ENCODE data around the gene CNTN1. TPM values are rescaled to one million over a fixed set of nuclear protein-coding genes. Genes with fewer than 3 reads are reported as not detected.
"Not testable (repeated sequence)": the region's sequence is repeated elsewhere in the genome, so short reads cannot be mapped to it uniquely, and the experiment has no call there.

CNTN1 gene
- total RNA-seq, 1 donor from 2014 or later: 1.8 TPM

DNA sequence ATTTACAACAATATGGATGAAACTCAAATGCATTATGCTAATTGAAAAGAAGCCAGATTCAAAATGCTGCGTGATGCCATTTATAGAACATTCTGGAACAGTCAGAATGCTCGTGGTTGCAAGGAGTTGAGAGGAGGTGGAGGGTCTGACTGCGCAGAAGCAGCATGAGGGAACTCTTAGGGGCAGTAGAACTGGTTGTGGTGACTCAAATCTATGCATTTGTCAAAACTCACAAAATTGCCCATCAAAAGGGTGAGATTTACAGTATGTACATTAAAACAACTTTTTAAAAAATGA is 382.2 kb downstream of the CNTN1 start:
- H3K4me1 Mint-ChIP-seq (ENCODE audit: low read depth): peaks cover 3% of the 10 kb centered on the region
- H3K27ac Mint-ChIP-seq (ENCODE audit: unreplicated experiment): no peak overlapping the region
- H3K9me3 Mint-ChIP-seq (ENCODE audit: low read depth): peaks cover 5% of the 10 kb centered on the region
- no peak overlapping the region for H3K4me3 Mint-ChIP-seq (ENCODE audit: unreplicated experiment)
- no peaks in the 10 kb centered on the region for H3K36me3 Mint-ChIP-seq (ENCODE audit: low read depth)
- no peaks in the 10 kb centered on the region for H3K27me3 Mint-ChIP-seq (ENCODE audit: low read depth)
- TF ChIP-seq, protein P1, sequence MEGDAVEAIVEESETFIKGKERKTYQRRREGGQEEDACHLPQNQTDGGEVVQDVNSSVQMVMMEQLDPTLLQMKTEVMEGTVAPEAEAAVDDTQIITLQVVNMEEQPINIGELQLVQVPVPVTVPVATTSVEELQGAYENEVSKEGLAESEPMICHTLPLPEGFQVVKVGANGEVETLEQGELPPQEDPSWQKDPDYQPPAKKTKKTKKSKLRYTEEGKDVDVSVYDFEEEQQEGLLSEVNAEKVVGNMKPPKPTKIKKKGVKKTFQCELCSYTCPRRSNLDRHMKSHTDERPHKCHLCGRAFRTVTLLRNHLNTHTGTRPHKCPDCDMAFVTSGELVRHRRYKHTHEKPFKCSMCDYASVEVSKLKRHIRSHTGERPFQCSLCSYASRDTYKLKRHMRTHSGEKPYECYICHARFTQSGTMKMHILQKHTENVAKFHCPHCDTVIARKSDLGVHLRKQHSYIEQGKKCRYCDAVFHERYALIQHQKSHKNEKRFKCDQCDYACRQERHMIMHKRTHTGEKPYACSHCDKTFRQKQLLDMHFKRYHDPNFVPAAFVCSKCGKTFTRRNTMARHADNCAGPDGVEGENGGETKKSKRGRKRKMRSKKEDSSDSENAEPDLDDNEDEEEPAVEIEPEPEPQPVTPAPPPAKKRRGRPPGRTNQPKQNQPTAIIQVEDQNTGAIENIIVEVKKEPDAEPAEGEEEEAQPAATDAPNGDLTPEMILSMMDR (IDR thresholded peaks at IDR 0.05): no peak
- DNase-seq (ENCODE audit: low spot score): no peak

DNA sequence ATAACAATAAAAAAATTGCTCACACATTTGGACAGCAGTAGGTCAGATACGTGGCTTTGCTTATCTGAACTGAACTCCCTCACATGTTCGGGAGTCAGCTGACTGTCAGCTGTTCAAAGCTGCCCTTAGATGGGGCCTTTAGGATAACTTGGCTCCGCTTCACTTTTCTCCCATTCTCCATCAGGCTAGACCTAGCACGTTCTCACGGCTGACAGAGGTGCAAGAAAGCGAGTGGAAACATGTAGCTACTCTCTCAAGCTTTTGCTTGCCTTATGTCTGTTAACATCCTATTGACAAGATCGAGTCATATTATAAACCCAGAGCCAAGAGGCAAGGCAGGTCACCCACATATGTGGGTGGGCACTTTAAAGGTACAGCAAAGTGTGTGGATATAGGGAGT is 383.9 kb downstream of the CNTN1 start:
- Mint-ChIP-seq H3K9me3 (ENCODE audit: low read depth) (peaks cover 13% of the 10 kb centered on the region), H3K36me3 (ENCODE audit: low read depth) (peaks cover 2% of the 10 kb centered on the region), H3K4me1 (ENCODE audit: low read depth) (peaks cover 3% of the 10 kb centered on the region), H3K4me3 (ENCODE audit: unreplicated experiment) (no peak overlapping the region), H3K27ac (ENCODE audit: unreplicated experiment) (no peak overlapping the region), H3K27me3 (ENCODE audit: low read depth) (no peaks in the 10 kb centered on the region)
- DNase-seq (ENCODE audit: low spot score): no peak
- TF ChIP-seq, protein P1 (IDR thresholded peaks at IDR 0.05): no peak

DNA sequence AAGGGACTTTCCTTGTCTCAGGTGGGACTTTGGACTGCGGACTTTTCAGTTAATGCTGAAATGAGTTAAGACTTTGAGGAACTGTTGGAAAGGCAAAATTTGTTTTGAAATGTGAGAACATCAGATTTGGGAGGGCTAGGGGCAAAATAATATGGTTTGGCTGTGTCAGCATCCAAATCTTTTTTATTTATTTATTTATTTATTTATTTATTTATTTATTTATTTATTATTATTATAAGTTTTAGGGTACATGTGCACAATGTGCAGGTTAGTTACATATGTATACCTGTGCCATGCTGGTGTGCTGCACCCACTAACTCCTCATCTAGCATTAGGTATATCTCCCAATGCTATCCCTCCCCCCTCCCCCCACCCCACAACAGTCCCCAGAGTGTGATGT is 389.0 kb downstream of the CNTN1 start:
- H3K4me3 Mint-ChIP-seq (ENCODE audit: unreplicated experiment); H3K27me3 Mint-ChIP-seq (ENCODE audit: low read depth); H3K27ac Mint-ChIP-seq (ENCODE audit: unreplicated experiment); H3K4me1 Mint-ChIP-seq (ENCODE audit: low read depth); DNase-seq (ENCODE audit: low spot score); H3K36me3 Mint-ChIP-seq (ENCODE audit: low read depth): not testable (repeated sequence)
- peaks cover 24% of the 10 kb centered on the region for H3K9me3 Mint-ChIP-seq (ENCODE audit: low read depth)

DNA sequence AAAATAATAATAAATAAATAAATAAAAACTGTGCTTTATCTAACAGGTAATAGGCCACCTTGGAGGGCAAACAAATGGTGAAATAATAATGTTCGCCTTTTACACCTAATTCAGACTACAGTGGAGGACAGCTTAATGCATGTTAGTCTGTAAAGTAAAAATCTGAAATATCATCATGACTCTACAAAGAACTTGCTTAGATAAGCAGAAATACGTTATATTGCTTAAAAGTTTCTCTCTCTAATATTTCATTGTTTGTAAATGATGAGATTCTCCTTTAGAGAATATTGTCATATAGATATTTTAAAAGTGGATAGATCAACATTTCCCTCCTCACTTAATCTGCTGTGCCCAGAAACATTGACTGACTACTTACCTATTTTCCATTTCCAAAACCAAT is 397.2 kb downstream of the CNTN1 start:
- TF ChIP-seq, protein P1 (IDR thresholded peaks at IDR 0.05): no peak
- H3K27ac Mint-ChIP-seq (ENCODE audit: unreplicated experiment): no peak overlapping the region
- H3K36me3 Mint-ChIP-seq (ENCODE audit: low read depth): no peaks in the 10 kb centered on the region
- H3K27me3 Mint-ChIP-seq (ENCODE audit: low read depth): peaks cover 3% of the 10 kb centered on the region
- no peaks in the 10 kb centered on the region for H3K4me1 Mint-ChIP-seq (ENCODE audit: low read depth)
- no peak overlapping the region for H3K4me3 Mint-ChIP-seq (ENCODE audit: unreplicated experiment)
- no peak for DNase-seq (ENCODE audit: low spot score)
- peaks cover 9% of the 10 kb centered on the region for H3K9me3 Mint-ChIP-seq (ENCODE audit: low read depth)

DNA sequence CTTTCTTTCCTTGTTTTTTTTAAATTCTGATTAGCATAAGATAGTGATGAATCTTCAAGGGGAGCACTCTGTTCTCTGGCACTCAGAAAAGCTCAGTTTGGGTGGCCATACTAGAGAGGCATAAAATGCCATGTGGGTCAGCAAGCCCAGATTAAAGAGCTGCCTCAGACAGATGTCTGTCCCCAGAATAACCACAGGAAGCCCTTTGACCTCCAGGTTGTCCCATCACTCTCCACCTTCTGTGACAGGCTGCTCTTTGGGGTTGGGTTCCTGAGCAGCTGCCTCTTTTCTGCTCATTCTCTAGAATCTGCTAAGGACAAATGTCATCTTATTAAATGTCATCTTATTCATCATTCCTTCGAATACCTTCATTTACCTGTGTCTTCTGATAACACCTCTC is 399.9 kb downstream of the CNTN1 start:
- TF ChIP-seq, protein P1 (IDR thresholded peaks at IDR 0.05): no peak
- Mint-ChIP-seq H3K4me1 (ENCODE audit: low read depth) (no peaks in the 10 kb centered on the region), H3K27me3 (ENCODE audit: low read depth) (no peaks in the 10 kb centered on the region), H3K36me3 (ENCODE audit: low read depth) (no peaks in the 10 kb centered on the region), H3K27ac (ENCODE audit: unreplicated experiment) (no peak overlapping the region), H3K4me3 (ENCODE audit: unreplicated experiment) (no peak overlapping the region), H3K9me3 (ENCODE audit: low read depth) (peaks cover 4% of the 10 kb centered on the region)
- no peak for DNase-seq (ENCODE audit: low spot score)

DNA sequence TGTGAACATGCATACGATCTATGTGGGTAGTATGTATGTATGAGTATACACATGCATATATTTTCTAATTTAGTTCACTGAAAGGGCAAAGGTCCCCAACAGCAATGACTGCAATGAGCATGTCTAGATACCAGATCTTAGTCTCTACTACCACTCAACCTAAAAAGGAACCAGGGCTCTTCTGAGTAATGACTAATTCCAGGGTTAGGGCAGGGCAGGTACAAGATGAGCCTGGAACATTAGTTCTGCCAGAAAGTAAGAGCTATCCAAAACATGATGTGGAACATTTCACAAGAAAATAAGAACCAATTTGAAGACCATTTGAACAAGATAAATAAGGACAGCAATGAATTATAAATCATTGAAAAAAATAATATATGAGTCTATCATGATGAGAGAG is 404.6 kb downstream of the CNTN1 start:
- H3K4me1 Mint-ChIP-seq (ENCODE audit: low read depth): no peaks in the 10 kb centered on the region
- peaks cover 4% of the 10 kb centered on the region for H3K9me3 Mint-ChIP-seq (ENCODE audit: low read depth)
- no peaks in the 10 kb centered on the region for H3K36me3 Mint-ChIP-seq (ENCODE audit: low read depth)
- no peak overlapping the region for H3K27ac Mint-ChIP-seq (ENCODE audit: unreplicated experiment)
- H3K27me3 Mint-ChIP-seq (ENCODE audit: low read depth): no peaks in the 10 kb centered on the region
- no peak overlapping the region for H3K4me3 Mint-ChIP-seq (ENCODE audit: unreplicated experiment)
- DNase-seq (ENCODE audit: low spot score): no peak
- TF ChIP-seq, protein P1 (IDR thresholded peaks at IDR 0.05): no peak

Measured in chondrocyte (in vitro differentiated cells).